HCT116 (cell line): ENCODE measurements around the gene FREY1. TPM values are rescaled to one million over a fixed set of nuclear protein-coding genes. Genes with fewer than 3 reads are reported as not detected.

Source experiments
- ATAC-seq: fragments of 200-7000 bp; cut with Tn5 transposase; 2 replicates; pipeline ENCODE4 v1.9.1; 2020; ENCODE audit warnings: mild to moderate bottlenecking, moderate library complexity
- BruUV-seq: library from RNA; stranded (reverse); fragments of 400-500 nt; replicated peaks from 2 replicates; lab custom pipeline; 2021; lab: Mats Ljungman, UMichigan
- CTCF ChIA-PET: fragments of 300-600 bp; sonication (Branson Sonifier 250); formaldehyde crosslinking; loops from one replicate; lab custom pipeline; 2021; ENCODE audit warnings: antibody characterized with exemption; lab: Charles Lee
- POLR2A ChIA-PET: fragments of 300-600, 350-600 bp; sonication (Branson Sonifier 250); formaldehyde crosslinking; loops from one replicate; lab custom pipeline; 2021; ENCODE audit warnings: antibody characterized with exemption; lab: Charles Lee
- RAD21 ChIA-PET, 2 experiments: fragments of 300-600 bp; sonication (Branson Sonifier 250); formaldehyde crosslinking; loops; one replicate each; lab custom pipeline; 2023; ENCODE audit warnings: low total read pairs in 2 of 2; ENCODE audit not compliant: uncharacterized antibody in 2 of 2, unreplicated experiment in 2 of 2, low non-redundant PET in 1 of 2; lab: Charles Lee
- DNase-seq: peaks from one replicate; pipeline ENCODE4 v3.0.0-alpha.2; 2010; ENCODE audit warnings: low read depth, low spot score
- H2AFZ ChIP-seq: fragments of 200-600 bp; shearing (Covaris generic), sonication (generic); 2 replicates; pipeline ENCODE4 v1.6.1; 2017; ENCODE audit warnings: low read depth, mixed run types, mixed read lengths, antibody characterized with exemption, low read length; ENCODE audit not compliant: poor library complexity, severe bottlenecking
- H3K27ac ChIP-seq: 2 replicates; pipeline ENCODE4 v1.5.1; 2012; ENCODE audit warnings: low read depth, low read length
- H3K27me3 ChIP-seq: fragments of 200-600 bp; sonication (generic); 2 replicates; pipeline ENCODE4 v1.6.1; 2016; ENCODE audit warnings: mixed run types, low read length, mixed read lengths; ENCODE audit not compliant: insufficient read depth
- H3K36me3 ChIP-seq, 2 experiments: fragments of 200-500 bp in 1 of 2; fragments of 200-600 bp in 1 of 2; sonication (Bioruptor generic) in 1 of 2; sonication (generic) in 1 of 2; 2 replicates each; pipeline versions ENCODE4 v1.5.1 to v1.6.1; 2014 to 2016; ENCODE audit warnings: low read length in 2 of 2, inconsistent platforms in 1 of 2, mixed read lengths in 1 of 2, mixed run types in 1 of 2; ENCODE audit not compliant: insufficient read depth in 2 of 2, control insufficient read depth in 1 of 2
- H3K4me1 ChIP-seq, 2 experiments: fragments of 200-600 bp in 1 of 2; sonication (generic) in 1 of 2; 2 replicates each; pipeline versions ENCODE4 v1.5.1 to v1.6.1; 2012 to 2017; ENCODE audit warnings: low read length in 2 of 2, inconsistent platforms in 1 of 2, mild to moderate bottlenecking in 1 of 2, mixed read lengths in 1 of 2, mixed run types in 1 of 2, moderate library complexity in 1 of 2; ENCODE audit not compliant: insufficient read depth in 2 of 2, control insufficient read depth in 1 of 2
- H3K4me2 ChIP-seq: fragments of 200-600 bp; sonication (generic); 2 replicates; pipeline ENCODE4 v1.6.1; 2017; ENCODE audit warnings: mixed run types, low read length, mixed read lengths
- H3K4me3 ChIP-seq, 2 experiments: fragments of 200-600 bp in 1 of 2; sonication (generic) in 1 of 2; replicated peaks in 1 of 2; 2 replicates each; pipeline ENCODE4 v1.5.1; 2011 to 2016; ENCODE audit warnings: low read length in 2 of 2, control low read depth in 1 of 2, low read depth in 1 of 2, mild to moderate bottlenecking in 1 of 2, mixed read lengths in 1 of 2, mixed run types in 1 of 2
- H3K79me2 ChIP-seq: fragments of 200-600 bp; sonication (generic); 2 replicates; pipeline ENCODE4 v1.6.1; 2017; ENCODE audit warnings: mild to moderate bottlenecking, mixed run types, low read length, moderate library complexity, mixed read lengths; ENCODE audit not compliant: insufficient read depth
- H3K9ac ChIP-seq: fragments of 200-600 bp; sonication (generic); 2 replicates; pipeline ENCODE4 v1.6.1; 2016; ENCODE audit warnings: low read length, mixed read lengths
- H3K9me2 ChIP-seq: fragments of 200-600 bp; sonication (generic), shearing (Covaris generic); 2 replicates; pipeline ENCODE4 v1.6.1; 2017; ENCODE audit warnings: mixed run types, mild to moderate bottlenecking, moderate library complexity; ENCODE audit not compliant: insufficient read depth
- H3K9me3 ChIP-seq, 2 experiments: fragments of 200-500 bp in 1 of 2; fragments of 200-600 bp in 1 of 2; sonication (Bioruptor generic) in 1 of 2; sonication (generic) in 1 of 2; 2 replicates each; pipeline ENCODE4 v1.6.1; 2014 to 2017; ENCODE audit warnings: low read length in 2 of 2, mixed read lengths in 2 of 2, inconsistent platforms in 1 of 2, low read depth in 1 of 2, mild to moderate bottlenecking in 1 of 2, mixed run types in 1 of 2, moderate library complexity in 1 of 2; ENCODE audit not compliant: control insufficient read depth in 1 of 2, insufficient read depth in 1 of 2
- H4K20me1 ChIP-seq: fragments of 200-600 bp; sonication (generic), shearing (Covaris generic); 2 replicates; pipeline ENCODE4 v1.6.1; 2017; ENCODE audit warnings: mixed run types, mild to moderate bottlenecking, moderate library complexity; ENCODE audit not compliant: insufficient read depth
- CBX3 ChIP-seq: IDR thresholded peaks from 2 replicates; pipeline ENCODE4 v1.6.1; 2012; ENCODE audit warnings: low read depth
- FOSL1 ChIP-seq: IDR thresholded peaks from 2 replicates; pipeline ENCODE4 v1.6.1; 2012; ENCODE audit warnings: low read depth
- POLR2A ChIP-seq: IDR thresholded peaks from 2 replicates; pipeline ENCODE4 v1.7.0; 2011; ENCODE audit warnings: borderline replicate concordance; ENCODE audit not compliant: insufficient read depth, insufficient read length; ENCODE audit errors: extremely low read depth
- SP1 ChIP-seq: IDR thresholded peaks from 2 replicates; pipeline ENCODE4 v1.6.1; 2012; ENCODE audit warnings: low read depth
- TCF7L2 ChIP-seq: IDR thresholded peaks from 2 replicates; pipeline ENCODE4 v1.7.0; 2011; ENCODE audit warnings: borderline replicate concordance, inconsistent platforms; ENCODE audit not compliant: insufficient read depth, insufficient read length; ENCODE audit errors: extremely low read depth
- ZFX ChIP-seq: fragments of 450-650 bp; IDR thresholded peaks from 2 replicates; pipeline ENCODE4 v1.6.1; 2017
- ZNF274 ChIP-seq: fragments of 200-500 bp; sonication (Bioruptor generic); IDR thresholded peaks from 2 replicates; pipeline ENCODE4 v1.6.1; 2014; ENCODE audit warnings: mild to moderate bottlenecking, low read depth, low read length, inconsistent platforms
- intact Hi-C: fragments of 100-400 bp; cut with micrococcal nuclease; formaldehyde crosslinking; loops from 2 replicates; pipeline ENCODE4 v1.10.0; 2022
- total RNA-seq: library from RNA; stranded (reverse); gene quantifications from one replicate; pipeline ENCODE4 v1.2.1, GENCODE V29; 2021; ENCODE audit not compliant: unreplicated experiment
- TF ChIP-seq, protein P1 (sequence below): IDR thresholded peaks from 2 replicates; pipeline ENCODE4 v1.6.1; 2012
- TF ChIP-seq, protein P2 (sequence below): IDR thresholded peaks from 2 replicates; pipeline ENCODE4 v1.6.1; 2012; ENCODE audit warnings: low read depth

FREY1 gene
- total RNA-seq, 1 experiment from 2014 or later: 0.96 TPM

DNA sequence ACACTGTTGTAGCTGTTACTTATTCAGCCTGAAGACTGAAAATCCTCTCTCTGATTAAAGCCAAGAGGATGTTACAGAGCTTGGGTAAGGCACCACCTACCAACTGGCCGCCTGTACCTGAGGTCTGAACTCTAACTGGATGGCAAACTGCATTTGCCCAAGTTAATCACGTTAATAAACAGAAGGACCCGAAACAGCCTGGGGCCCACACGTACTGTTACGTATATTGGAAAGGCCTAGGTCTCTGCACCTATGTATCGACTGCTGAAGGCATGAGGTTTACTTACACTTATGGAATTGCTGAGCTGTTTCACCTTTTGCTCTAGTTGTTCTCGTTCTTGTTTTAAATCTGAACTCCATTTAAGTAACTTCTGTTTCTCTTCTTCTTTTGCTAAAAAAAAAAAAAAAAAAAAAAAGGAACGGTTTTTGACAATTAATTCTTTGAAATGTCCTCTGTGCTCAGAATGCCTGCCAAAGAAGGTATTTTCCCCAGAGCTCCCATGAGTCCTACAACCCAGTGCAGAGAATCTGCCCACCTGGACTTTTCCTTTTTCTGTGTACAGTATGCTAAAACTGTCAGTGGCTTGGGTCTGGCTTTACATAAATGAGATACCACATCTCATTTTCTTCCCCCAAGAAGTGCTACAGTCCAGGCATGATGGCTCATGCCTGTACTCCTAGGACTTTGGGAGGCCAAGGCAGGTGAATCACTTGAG is 28.4 kb upstream of the FREY1 start:
- no peak overlapping the region for H2AFZ ChIP-seq
- no peaks in the 10 kb centered on the region for H3K9me3 ChIP-seq
- H3K4me2 ChIP-seq: no peak overlapping the region
- no TSS peak for BruUV-seq
- no peaks in the 10 kb centered on the region for H3K9me2 ChIP-seq
- TF ChIP-seq FOSL1 (no peak), CBX3 (no peak), ZNF274 (no peak), SP1 (no peak), TCF7L2 (no peak), POLR2A (no peak), ZFX (no peak)
- TF ChIP-seq, protein P1, sequence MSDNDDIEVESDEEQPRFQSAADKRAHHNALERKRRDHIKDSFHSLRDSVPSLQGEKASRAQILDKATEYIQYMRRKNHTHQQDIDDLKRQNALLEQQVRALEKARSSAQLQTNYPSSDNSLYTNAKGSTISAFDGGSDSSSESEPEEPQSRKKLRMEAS: no peak
- TF ChIP-seq, protein P2, sequence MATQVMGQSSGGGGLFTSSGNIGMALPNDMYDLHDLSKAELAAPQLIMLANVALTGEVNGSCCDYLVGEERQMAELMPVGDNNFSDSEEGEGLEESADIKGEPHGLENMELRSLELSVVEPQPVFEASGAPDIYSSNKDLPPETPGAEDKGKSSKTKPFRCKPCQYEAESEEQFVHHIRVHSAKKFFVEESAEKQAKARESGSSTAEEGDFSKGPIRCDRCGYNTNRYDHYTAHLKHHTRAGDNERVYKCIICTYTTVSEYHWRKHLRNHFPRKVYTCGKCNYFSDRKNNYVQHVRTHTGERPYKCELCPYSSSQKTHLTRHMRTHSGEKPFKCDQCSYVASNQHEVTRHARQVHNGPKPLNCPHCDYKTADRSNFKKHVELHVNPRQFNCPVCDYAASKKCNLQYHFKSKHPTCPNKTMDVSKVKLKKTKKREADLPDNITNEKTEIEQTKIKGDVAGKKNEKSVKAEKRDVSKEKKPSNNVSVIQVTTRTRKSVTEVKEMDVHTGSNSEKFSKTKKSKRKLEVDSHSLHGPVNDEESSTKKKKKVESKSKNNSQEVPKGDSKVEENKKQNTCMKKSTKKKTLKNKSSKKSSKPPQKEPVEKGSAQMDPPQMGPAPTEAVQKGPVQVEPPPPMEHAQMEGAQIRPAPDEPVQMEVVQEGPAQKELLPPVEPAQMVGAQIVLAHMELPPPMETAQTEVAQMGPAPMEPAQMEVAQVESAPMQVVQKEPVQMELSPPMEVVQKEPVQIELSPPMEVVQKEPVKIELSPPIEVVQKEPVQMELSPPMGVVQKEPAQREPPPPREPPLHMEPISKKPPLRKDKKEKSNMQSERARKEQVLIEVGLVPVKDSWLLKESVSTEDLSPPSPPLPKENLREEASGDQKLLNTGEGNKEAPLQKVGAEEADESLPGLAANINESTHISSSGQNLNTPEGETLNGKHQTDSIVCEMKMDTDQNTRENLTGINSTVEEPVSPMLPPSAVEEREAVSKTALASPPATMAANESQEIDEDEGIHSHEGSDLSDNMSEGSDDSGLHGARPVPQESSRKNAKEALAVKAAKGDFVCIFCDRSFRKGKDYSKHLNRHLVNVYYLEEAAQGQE: no peak
- CTCF ChIA-PET: no interaction called here
- RAD21 ChIA-PET: no interaction called here
- intact Hi-C loops: no loop called here
- H4K20me1 ChIP-seq: no peaks in the 10 kb centered on the region
- H3K79me2 ChIP-seq: no peaks in the 10 kb centered on the region
- ATAC-seq (no peak), DNase-seq (no peak)
- H3K27me3 ChIP-seq: no peaks in the 10 kb centered on the region
- H3K27ac ChIP-seq: no peak overlapping the region
- no peaks in the 10 kb centered on the region for H3K4me1 ChIP-seq
- POLR2A ChIA-PET: no interaction called here
- H3K9ac ChIP-seq: no peak overlapping the region
- no peak overlapping the region for H3K4me3 ChIP-seq
- peaks cover 0 to 8% of the 10 kb centered on the region in 2 experiments; a peak in 2 of 4 replicates for H3K36me3 ChIP-seq
